Stimulated activated CD8-positive, alpha-beta memory T cell treated with anti-CD3 and anti-CD28 coated beads, Interleukin-4, amount 100 ng/mL, for 48 hours (primary cell): ENCODE data around the gene DEPDC1.
A peak's percentile ranks its signal among the peaks of the same experiment; 100 is the strongest.
"Not testable (repeated sequence)": the region's sequence is repeated elsewhere in the genome, so short reads cannot be mapped to it uniquely, and the experiment has no call there.

Source experiments
- DNase-seq: peaks from one replicate; pipeline ENCODE4 v3.0.0-alpha.2; 2020

The DEPDC1 gene

DNA sequence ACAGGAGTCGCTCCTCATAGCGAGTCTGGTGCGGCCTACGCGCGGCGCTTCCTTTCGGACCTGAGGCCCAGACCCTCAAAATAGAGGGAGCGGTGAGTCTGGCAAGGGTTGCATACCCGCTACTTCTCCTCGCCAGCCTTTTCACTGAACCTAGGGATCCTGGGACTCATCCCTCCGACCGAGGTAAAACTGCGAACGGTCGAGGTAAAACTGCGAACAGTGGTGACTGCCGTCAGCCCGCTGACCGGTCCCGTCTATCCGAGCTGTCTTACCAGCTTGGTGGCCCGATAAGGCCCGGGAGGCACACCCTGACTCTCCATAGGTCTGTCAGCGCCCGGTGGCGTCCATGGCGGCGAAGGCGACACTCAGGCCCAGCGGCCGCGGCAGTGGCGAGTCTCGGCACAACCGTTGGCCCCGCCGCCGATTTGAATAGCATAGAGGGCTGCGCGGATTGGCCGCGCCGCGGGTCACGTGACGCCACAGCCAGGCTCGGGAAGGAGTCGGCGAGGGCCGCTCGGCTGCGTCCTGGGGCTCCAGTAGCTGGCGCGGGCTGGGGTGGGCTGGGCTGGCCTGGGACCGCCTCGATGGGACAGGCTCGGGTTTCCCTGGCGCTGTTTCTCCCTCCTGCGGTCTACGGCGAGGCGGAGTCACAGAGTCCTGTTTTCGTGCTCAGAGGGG, at the start of gene DEPDC1:
DEPDC1 (minus strand) TSS at position 403 of the 678 bp plus-strand sequence; CDS start at position 320, 83 bp downstream.
- DNase-seq, result peak; percentile 88

DNA sequence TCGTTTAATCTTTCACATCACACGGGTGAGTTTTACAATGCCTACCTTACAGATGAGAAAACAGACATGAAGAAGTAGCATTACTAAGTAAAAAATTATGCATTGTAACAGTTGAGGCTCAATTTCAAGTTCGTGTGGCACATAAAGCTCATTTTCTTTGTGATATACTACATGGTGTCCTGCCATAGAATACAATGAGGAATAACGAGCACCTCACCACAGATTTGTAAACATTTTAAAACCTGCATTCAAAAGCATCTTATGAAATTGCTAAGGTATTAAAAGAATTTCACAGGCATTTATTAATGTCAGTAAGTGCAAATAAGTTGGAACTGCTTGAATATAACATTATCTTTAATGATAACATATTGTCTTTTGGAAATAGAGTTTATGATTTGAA, 47.8 kb upstream of the DEPDC1 start:
- no peak for DNase-seq

DNA sequence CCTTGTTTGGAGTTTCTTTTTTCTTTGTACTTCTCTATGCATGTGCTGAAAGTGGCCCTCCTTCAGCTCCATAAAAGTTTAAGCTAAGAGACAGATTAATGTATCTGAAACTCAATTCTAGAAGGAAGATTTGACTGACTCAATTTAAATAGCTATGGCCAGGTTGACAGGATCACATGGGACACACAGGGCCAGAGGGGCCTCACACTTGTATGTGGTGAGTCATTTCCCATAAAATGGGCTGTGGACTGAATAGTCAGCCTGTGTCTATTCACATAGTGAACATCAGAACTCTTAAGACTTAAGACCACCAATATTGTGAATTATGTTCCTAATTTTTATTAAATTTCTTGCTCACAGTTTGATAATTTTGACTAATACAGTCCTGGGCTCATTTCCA, 45.7 kb upstream of the DEPDC1 start:
- no peak for DNase-seq

GRCh38 chr1:68538941-68539340, 42.1 kb upstream of the DEPDC1 start:
- no peak for DNase-seq

- DNase-seq, result no peak
Observed at GRCh38 chr1:68528243-68528642, 31.4 kb upstream of the DEPDC1 start.

GRCh38 chr1:68525781-68526180, 28.9 kb upstream of the DEPDC1 start:
- no peak for DNase-seq

DNA sequence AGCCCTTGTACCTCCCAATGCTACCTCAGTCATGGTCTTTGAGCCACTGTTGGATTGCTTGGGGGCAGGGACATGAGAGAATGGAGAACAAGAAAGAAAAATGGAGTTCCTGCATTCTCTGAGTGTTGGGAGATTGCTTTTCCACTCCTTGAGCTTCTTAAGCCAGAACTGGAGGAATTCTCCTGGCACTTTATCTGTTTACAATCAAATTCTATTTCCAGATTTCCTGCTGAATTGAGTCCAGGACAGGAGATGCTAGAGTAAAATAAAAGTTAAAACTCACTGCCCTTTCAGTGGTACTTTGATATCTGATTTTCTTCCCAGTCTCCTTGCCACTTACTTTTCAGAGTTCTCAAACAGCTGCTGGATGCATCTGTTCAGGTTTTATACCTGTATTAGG, 24.4 kb upstream of the DEPDC1 start:
- no peak for DNase-seq

DNA sequence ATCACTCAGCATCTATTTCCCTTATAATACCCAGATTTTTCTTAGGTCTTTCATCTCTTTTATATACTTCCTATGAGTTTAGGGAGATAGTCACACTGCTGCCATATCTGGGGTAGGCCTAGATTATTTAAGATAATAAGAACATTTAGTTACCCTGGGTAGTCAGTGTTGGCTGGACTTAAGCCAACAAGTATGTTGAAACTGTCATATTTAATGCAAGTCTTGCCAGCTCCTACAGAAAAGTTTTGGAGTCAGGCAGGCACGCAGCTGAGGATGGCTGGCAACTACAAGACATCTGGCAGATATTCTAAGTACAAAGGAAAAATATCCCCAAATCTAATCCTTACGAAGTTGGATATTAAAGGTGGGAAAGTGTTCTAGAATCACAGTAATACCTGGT, 19.2 kb upstream of the DEPDC1 start:
- no peak for DNase-seq

DNA sequence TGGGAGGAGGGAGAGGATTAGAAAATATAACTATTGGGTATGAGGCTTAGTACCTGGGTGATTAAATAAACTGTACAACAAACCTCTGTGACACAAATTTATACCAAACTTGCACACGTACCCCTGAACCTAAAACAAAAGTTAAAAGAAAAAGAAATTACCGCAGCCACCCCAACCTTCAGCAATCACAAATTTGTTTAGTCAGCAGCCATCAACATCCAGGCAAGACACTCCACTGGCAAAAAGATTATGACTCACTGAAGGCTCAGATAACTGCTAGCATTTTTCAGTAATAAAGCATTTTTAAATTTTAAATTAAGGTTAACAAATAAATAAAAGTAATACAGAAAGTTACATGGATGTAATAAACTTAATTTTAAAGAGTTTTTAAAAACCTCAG, 14.4 kb upstream of the DEPDC1 start:
- no peak for DNase-seq

- no peak for DNase-seq
Observed at GRCh38 chr1:68506386-68506785, 9.5 kb upstream of the DEPDC1 start.

DNA sequence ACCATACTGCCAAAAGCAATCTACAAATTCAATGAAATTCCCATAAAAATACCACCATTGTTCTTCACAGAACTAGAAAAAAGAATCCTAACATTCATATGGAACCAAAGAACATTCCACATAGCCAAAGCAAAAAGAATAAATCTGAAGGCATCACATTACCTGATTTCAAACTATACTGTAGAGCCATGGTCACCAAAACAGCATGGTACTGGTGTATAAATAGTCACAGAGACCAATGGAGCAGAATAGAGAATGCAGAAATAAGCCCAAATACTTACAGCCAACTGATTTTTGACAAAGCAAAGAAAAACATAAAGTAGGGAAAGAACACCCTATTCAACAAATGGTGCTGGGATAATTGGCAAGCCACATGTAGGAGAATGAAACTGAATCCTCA, 6.2 kb upstream of the DEPDC1 start:
- no peak for DNase-seq

GRCh38 chr1:68497358-68497698, 446 bp upstream of the DEPDC1 start:
- no peak for DNase-seq

DNA sequence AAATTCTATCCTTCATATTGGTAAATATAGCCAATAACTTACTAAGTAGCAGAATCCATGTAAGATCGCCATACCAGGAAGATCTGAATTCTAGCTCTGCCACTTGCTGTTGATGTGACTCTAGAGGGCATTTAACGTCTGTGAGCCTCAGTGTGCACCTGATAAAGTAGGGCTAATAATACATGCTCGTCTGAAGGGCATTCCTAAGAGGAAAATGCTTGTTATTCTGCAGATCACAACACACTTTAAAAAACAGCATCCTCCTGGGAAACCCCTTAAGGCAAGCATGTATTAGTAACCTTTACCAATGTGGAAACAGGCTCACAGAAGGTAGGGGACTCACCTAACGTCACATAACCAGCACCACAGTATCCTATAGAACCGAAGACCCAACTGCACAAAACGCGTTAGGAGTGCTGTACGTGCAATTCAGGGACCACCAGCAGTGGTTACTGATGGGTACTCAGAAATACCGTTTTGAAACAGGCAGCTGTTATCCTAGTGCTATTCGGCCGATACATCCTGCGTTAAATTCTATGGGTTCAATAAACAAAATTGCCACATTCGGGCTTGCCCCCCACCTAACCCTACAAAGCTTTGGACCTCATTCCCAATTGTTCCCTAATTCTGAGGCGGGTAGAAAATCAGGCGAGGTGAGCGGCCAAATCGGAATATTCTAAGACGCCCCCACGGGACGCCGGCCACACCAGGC, 758 bp downstream of the DEPDC1 start:
- DNase-seq, result no peak

- DNase-seq, result no peak
Observed at GRCh38 chr1:68495532-68495931, 1.4 kb downstream of the DEPDC1 start.

- no peak for DNase-seq
Observed at GRCh38 chr1:68493193-68493592, 3.7 kb downstream of the DEPDC1 start.

DNA sequence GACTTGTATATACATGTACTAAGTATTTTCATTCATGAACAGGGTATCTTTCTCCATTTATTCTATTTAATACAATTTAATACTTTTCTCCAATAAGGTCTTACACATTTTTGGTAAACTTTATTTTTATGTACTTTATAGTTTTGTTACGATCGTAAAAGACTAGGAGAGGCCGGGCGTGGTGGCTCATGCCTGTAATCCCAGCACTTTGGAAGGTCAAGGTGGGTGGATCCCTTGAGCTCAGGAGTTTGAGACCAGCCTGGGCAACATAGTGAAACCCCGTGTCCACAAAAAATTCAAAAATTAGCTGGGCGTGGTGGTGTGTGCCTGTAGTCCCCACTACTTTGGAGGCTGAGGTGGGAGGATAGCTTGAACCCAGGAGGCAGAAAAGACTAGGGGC, 4.6 kb downstream of the DEPDC1 start:
- not testable (repeated sequence) for DNase-seq

DNA sequence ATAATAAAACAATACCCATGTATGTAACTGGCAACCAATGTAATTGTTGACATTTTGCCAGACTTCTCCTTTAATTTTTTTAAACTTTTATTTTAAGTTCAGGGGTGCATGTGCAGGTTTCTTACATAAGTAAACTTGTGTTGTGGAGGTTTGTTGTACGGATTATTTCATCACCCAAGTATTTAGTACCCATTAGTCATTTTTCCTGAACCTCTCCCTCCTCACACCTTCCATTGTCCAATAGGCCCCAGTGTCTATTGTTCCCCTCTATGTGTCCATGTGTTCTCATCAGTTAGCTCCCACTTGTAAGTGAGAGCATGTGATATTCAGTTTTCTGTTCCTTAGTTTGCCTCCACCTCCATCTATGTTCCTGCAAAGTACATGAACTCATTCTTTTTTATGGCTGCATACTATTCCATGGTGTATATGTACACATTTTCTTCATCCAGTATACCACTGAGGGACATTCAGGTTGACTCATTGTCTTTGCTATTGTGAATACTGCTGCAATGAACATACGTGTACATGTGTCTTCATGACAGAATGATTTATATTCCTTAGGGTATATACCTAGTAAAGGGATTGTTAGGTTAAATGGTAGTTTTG, 6.7 kb downstream of the DEPDC1 start:
- no peak for DNase-seq

DNA sequence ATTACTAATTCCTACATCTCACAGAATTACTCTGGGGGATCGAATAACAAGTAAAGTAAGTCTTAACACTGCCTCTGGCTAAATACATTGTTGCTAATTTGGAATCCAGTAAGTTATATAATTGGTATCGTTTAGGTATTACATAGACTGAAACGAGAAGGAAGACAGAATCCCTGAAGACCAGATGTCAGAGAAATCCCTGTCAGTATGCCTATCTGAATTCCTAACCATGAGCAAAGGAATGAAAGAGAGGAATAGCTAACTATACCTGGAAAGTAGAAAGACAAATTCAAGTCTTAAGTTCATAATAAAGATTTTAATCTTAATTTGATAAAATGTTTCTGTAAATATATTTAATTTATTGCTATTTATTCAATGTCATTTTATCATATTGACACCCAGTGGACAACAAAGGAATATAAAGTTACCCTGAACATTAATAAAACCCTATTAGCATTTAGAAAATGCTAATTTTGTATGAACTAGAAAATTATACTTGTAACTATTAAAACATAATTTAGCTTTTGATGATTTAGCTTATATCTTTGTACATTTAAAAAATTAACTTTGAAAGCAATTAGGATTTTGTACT, 11.4 kb downstream of the DEPDC1 start:
- DNase-seq, result no peak

DNA sequence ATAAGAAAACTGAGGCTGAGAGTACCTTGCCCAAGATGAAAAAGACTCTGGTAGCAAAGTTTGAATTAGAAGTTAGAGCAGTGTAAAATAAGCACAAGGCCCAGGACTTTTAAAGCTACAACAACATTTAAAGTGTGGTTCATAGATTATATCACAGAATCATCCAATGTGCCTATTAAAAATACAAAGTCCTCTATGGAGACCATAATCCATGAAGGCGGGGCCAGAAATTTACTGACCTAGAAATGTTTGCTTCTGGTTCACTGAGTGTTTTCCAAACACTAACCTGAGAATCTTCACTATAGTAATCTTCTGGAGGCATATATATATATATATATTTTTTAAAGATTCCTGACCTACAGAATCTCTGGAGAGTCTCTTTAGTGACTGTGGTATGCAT, 12.3 kb downstream of the DEPDC1 start:
- no peak for DNase-seq

DNA sequence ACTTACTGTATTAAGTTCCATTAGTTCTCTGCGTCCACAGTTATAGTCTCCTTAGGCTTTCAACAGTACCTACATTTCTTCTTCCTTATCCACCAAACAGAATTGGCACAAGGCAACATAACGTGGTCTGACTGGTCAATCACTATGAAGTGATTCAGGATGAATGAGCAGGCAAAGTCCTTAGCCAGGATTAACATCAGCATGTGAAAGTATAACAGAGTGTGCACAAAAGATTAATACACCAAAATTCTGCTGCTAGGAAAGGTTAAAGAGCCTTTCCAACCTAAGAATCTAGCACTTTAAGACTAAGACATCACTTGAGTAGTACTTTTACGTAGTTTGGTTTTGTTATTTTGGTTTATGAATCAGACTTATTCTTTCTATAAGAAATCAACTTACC, 15.8 kb downstream of the DEPDC1 start:
- no peak for DNase-seq

DNA sequence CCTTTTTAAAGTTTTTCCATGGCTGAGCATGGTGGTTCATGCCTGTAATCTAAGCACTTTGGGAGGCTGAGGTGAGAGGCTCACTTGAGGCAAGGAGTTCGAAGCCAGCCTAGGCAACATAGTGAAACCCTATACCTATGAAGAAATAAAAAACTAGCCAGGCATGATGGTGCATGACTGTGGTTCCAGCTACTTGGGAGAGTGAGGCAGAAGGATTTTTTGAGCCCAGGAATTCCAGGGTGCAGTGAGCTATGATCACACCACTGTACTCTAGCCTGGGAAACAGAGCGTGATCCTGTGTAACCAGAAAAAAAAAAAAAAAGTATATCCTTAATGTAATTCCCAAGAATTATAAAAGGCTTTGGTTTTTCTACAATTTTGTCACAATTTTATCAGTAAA, 17.4 kb downstream of the DEPDC1 start:
- no peak for DNase-seq

DNA sequence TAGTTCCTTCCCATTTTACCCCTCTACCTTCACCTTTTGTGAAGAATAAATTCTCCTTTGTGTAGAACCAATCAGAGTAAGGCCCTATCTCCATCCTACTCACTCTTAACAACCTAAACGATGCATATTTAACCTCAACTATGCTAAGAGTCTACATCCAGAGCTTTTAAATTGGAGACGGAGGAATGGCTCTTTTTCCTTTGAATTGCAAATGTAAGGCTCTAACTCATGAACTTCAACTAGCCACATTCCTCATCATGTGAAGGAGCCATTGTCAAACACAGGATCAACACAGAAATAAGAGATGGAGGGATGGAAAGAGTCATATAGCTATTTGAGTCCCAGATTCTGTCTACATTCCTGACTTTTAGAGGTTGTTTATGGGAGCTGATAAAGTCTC, 18.2 kb downstream of the DEPDC1 start:
- no peak for DNase-seq

DNA sequence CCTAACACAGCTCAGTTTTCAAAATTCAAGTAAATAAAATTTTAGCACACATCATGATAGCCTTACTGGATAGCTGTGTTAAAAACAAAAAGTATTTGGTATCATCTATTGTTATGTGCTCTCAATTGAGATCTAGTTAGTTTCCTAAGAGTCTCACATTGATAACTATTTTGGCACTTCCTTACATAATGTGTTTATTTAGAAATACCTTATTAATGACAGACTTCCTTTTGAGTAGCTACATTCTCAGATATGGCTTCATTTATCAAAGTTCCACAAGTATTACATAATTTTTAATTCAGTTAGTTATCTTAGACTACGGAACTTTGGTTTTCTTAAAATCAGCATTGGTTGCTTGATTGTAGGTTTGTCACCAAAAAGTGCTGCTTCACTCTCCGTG, 20.3 kb downstream of the DEPDC1 start:
- not testable (repeated sequence) for DNase-seq

DNA sequence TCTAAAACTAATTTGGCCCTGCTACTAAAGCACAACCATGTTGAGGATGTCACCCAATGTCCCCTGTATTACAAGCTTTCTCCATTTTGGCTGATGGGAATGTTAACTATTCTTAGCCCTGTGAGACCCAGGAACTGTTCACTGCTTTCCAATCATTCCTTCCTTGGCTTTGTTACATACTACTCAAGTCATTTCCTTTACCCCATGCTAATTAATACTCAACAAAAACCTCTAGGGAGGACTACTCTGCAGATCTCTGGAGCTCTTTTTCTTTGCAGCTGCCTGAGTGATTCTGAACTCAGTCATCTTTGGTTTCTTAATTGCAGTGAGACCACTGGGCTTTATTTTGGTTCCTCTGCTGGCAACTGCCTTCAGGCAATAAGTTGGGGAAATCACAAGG, 23.8 kb downstream of the DEPDC1 start:
- no peak for DNase-seq
